Measurements from ENCODE around the gene MS4A6A.

MS4A6A gene

DNA sequence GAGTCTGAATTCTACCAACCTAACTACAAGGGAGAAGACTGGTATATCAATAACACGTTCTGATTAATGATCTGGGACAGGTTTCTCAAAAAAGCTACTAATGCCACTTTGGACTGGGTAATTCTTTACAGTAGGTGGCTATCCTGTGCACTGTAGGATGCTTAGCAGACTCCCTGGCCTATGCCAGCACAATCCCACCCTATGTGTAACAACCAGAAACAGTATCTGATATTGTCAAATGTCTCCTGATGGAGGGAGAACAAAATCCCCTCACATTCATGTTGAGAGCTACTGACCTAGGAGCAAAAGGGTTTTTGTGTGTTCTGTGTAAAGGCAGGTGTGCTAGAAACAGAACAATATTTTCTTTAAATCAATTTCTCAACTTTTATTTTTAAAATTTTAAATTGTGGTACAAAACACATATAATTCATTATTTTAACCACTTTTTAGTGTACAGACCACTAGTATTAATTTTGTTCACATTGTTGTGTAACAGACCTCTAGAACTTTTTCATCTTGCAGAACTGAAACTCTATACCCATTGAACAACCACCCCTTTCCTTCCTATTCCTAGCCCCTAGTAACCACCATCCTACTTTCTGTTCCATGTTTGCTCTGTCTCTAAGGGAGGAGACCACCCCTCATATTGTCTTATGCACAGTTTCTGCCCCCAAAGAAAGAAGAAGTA is 2.1 kb upstream of the MS4A6A start:
- POLR2A ChIA-PET = no interaction called here

DNA sequence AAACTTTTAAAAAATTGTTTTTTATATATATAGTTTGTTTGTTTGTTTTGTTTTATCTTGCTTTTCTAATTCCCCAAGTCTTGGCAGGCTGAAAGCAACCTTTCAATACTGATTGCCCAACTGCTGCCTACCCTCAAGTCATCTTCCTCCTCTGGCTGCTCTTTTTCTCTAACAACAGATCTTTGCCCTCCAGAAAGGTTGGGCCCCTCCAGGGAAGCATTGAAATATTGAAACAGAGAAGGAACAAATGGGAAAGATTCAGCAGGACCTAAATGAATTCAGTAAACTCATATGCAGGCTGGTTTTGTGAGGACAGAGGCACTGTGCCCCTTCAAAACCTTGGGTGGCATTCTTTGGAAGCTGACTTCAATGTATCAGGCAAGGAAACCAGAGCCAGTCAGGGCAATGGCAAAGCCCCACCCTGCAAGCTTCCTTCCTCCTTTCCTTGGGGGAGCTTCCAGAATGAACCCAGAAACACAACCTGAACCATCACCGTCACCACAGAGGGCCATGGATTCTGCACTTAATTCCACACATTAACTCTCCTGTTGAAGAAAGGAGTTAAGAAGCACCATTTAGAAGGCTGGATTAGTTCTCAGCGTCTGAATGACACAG is 815 bp upstream of the MS4A6A start:
- no peak for DNase-seq (ENCODE audit: low read depth, low spot score)
- no peak overlapping the region for H3K4me3 ChIP-seq (ENCODE audit: low read depth, low read length)
- ChIA-PET POLR2A (no interaction called here), CTCF (interaction anchor here (1.2 kb wide), 1 partner anchor 19 kb away, joined by 4 read pairs; no protein-coding TSS in a partner anchor)
- TF ChIP-seq, protein P1, sequence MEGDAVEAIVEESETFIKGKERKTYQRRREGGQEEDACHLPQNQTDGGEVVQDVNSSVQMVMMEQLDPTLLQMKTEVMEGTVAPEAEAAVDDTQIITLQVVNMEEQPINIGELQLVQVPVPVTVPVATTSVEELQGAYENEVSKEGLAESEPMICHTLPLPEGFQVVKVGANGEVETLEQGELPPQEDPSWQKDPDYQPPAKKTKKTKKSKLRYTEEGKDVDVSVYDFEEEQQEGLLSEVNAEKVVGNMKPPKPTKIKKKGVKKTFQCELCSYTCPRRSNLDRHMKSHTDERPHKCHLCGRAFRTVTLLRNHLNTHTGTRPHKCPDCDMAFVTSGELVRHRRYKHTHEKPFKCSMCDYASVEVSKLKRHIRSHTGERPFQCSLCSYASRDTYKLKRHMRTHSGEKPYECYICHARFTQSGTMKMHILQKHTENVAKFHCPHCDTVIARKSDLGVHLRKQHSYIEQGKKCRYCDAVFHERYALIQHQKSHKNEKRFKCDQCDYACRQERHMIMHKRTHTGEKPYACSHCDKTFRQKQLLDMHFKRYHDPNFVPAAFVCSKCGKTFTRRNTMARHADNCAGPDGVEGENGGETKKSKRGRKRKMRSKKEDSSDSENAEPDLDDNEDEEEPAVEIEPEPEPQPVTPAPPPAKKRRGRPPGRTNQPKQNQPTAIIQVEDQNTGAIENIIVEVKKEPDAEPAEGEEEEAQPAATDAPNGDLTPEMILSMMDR (IDR thresholded peaks at IDR 0.05; ENCODE audit: insufficient read depth, low read length, missing control alignments) = no peak

More for the DNA sequence above, 2.1 kb upstream of the MS4A6A start:
- H3K4me3 ChIP-seq (ENCODE audit: low read depth, low read length) = no peak overlapping the region
- CTCF ChIA-PET = no interaction called here
- DNase-seq (ENCODE audit: low read depth, low spot score) = no peak
- TF ChIP-seq, protein P1 (IDR thresholded peaks at IDR 0.05; ENCODE audit: insufficient read depth, low read length, missing control alignments) = no peak

DNA sequence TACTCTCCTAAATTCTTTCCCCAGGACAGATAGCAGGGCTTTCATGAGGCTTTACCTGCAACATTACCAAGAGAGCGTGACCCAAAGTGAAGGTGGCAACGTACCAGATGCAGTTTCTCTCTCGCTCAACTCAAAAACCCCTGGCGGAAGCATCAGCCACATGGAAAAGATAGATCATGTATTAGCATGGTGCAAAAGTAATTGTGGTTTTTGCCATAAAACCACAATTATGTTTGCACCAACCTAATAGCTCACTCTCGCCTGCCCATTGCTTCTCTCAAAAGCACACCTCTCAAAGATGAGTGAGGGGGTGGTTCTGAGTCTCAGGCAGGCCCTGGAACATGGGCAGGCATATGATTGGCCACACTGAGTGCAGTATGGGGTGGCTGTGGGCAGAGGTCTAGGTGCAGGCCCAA is 7.0 kb downstream of the MS4A6A start:
- ChIA-PET CTCF (no interaction called here), POLR2A (no interaction called here)
- TF ChIP-seq, protein P1 (IDR thresholded peaks at IDR 0.05; ENCODE audit: insufficient read depth, low read length, missing control alignments) = no peak
- no peak overlapping the region for H3K4me3 ChIP-seq (ENCODE audit: low read depth, low read length)
- DNase-seq (ENCODE audit: low read depth, low spot score) = no peak

DNA sequence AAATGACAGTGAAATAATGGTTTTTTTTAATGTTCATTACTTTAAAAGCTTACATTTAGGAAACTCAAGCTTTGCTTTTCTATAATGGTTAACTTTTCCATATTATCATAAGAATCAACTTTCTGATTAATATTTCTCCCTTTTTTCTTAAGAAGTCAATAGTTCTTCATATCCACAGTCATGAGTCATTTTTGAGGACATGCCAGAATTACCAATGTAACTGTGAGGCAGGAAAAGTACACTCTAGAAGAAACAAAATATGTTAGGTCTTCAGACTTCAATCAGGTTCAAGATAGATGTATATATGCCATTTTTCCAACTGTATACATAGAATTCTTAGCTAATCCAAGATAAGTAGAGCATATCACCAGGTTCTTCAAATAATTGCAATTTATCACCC is 10.9 kb downstream of the MS4A6A start:
- H3K4me3 ChIP-seq (ENCODE audit: low read depth, low read length) = no peak overlapping the region
- ChIA-PET POLR2A (no interaction called here), CTCF (no interaction called here)
- no peak for DNase-seq (ENCODE audit: low read depth, low spot score)
- TF ChIP-seq, protein P1 (IDR thresholded peaks at IDR 0.05; ENCODE audit: insufficient read depth, low read length, missing control alignments) = no peak

DNA sequence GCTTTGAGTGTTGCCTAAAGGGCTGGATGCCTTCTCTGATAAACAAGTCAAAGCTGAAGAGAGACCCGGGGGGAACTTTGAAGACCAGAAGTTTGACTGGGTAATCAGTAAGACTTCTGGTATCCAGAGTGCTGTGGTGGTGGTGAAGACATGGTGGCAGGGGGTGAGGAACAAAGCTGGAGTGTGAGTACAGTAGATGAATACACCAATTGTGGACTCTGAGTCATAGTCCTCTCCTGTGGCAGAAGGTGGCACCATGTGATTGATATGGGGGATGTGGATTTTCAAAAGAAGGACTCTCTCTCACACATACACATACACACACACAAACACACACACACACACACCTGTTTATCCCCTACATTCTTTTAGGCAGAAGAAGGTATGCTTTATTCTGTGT is 12.3 kb downstream of the MS4A6A start:
- ChIA-PET CTCF (no interaction called here), POLR2A (no interaction called here)
- TF ChIP-seq, protein P1 (IDR thresholded peaks at IDR 0.05; ENCODE audit: insufficient read depth, low read length, missing control alignments) = no peak
- DNase-seq (ENCODE audit: low read depth, low spot score) = no peak
- H3K4me3 ChIP-seq (ENCODE audit: low read depth, low read length) = no peak overlapping the region

DNA sequence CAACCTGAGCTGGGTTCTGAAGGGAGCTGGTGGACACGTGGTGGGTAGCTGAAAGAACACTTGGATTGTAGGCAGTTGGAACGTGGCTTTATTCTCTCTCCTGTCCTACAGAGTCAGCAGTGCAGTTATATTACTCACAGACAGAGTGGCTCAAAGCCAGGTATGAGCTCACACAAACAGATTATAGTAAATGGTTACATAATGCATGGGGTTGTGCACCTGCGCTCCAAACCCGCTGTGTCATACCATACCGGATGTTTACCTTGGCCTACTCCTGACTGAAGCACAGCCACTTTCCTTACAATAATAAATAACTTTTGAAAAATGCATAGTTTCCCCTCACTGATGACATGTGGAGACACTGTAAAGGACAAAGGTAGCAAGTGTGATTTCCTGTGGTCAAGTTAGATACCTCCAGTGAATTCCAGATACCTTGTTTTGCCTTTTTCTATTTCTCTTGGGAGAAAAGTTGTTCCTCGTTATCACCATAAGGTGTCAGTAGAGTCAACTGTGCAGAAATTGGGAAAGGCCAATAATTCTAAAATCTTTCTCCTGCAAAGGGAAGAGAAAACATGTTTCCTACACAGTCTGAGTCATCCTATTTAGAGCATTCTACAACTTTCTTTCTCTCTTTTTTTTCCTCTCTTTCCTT is 13.5 kb downstream of the MS4A6A start:
- POLR2A ChIA-PET = no interaction called here
- CTCF ChIA-PET = no interaction called here
- no peak overlapping the region for H3K4me3 ChIP-seq (ENCODE audit: low read depth, low read length)
- no peak for DNase-seq (ENCODE audit: low read depth, low spot score)
- TF ChIP-seq, protein P1 (IDR thresholded peaks at IDR 0.05; ENCODE audit: insufficient read depth, low read length, missing control alignments) = no peak

Measured in AG04449 (cell line).